IPS-20b (cell line): ENCODE measurements around the gene ASPG.

Experiments used
- H3K27ac ChIP-seq: one replicate; pipeline ENCODE4 v1.5.1; 2013; ENCODE audit warnings: low read length
- H3K27me3 ChIP-seq: 2 replicates; pipeline ENCODE4 v1.6.1; 2013; ENCODE audit warnings: mild to moderate bottlenecking, low read length, inconsistent platforms; ENCODE audit not compliant: insufficient read depth
- H3K36me3 ChIP-seq: 2 replicates; pipeline ENCODE4 v1.6.1; 2013; ENCODE audit warnings: low read depth, mild to moderate bottlenecking, inconsistent platforms, low read length, moderate library complexity; ENCODE audit not compliant: insufficient read depth
- H3K4me1 ChIP-seq: 2 replicates; pipeline ENCODE4 v1.6.1; 2013; ENCODE audit warnings: mild to moderate bottlenecking, control low read depth, inconsistent platforms, low read length, moderate library complexity; ENCODE audit not compliant: insufficient read depth
- H3K4me3 ChIP-seq: 2 replicates; pipeline ENCODE4 v1.5.1; 2013; ENCODE audit warnings: mild to moderate bottlenecking, low read length, inconsistent platforms
- H3K9ac ChIP-seq: 2 replicates; pipeline ENCODE4 v1.6.1; 2013; ENCODE audit warnings: low read depth, mild to moderate bottlenecking, inconsistent platforms, low read length, moderate library complexity
- H3K9me3 ChIP-seq: 2 replicates; pipeline ENCODE4 v1.6.1; 2013; ENCODE audit warnings: mild to moderate bottlenecking, low read depth, low read length, inconsistent platforms; ENCODE audit not compliant: insufficient read depth

Gene ASPG

DNA sequence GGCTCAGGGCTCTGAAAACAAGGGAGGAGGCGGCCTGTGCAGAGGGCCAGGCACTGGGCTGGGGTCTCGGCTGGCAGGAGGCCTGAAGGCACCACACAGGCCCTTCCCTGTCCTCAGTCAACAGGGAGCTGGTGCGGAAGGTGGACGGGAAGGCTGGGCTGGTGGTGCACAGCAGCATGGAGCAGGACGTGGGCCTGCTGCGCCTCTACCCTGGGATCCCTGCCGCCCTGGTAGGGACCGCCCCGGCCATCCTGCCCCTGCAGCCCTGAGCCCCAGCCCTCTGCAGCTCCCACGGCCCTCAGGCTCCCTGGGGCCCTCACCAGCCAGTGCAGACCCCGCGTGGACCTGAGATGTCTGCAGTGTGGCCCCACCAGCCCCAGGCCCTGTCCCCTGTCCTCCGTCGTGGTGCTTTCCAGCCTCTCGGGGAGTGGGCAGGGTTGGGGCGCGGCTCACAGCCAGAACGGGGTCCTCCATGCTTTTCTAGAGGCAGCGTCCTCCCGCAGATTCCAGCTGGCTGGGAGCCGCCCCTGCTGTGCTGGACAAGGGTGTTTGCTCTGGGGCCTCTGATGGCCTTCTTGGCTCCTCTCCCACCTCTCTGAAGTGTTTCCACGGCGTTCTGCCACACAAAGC is 18.1 kb downstream of the ASPG start:
- Histone ChIP-seq H3K9me3 (no peaks in the 10 kb centered on the region), H3K4me3 (no peak overlapping the region), H3K36me3 (no peaks in the 10 kb centered on the region), H3K4me1 (no peaks in the 10 kb centered on the region), H3K27ac (no peak overlapping the region), H3K27me3 (no peaks in the 10 kb centered on the region), H3K9ac (no peak overlapping the region)

DNA sequence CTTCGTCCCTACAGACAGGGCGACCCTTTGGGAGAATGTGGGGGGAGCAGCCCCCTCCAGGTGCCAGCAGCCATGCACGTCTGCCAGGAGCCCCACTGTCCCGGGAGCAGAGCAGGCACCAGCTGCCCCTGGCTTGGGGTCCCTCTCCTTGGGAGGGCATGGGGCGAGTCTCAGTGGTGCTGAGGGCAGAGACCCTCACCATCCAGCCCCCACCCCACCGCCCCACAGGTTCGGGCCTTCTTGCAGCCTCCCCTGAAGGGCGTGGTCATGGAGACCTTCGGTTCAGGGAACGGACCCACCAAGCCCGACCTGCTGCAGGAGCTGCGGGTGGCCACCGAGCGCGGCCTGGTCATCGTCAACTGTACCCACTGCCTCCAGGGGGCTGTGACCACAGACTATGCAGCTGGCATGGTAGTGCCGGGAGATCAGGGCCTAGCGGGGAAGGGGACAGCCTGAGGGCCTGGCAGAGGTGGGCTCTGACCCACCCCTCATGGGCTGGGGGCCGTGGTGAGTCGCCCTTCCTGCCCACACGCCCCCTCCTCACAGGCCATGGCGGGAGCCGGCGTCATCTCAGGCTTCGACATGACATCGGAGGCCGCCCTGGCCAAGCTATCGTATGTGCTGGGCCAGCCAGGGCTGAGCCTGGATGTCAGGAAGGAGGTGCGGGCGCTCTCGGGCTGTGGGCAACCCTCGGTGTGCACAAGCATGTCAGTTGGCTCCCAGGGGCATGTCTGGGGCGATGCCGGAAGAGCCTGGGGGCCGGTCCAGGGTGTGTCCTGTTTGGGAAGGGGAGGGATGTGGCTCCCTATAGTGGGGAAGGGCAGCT is 18.8 kb downstream of the ASPG start:
- H3K9ac ChIP-seq: no peak overlapping the region

DNA sequence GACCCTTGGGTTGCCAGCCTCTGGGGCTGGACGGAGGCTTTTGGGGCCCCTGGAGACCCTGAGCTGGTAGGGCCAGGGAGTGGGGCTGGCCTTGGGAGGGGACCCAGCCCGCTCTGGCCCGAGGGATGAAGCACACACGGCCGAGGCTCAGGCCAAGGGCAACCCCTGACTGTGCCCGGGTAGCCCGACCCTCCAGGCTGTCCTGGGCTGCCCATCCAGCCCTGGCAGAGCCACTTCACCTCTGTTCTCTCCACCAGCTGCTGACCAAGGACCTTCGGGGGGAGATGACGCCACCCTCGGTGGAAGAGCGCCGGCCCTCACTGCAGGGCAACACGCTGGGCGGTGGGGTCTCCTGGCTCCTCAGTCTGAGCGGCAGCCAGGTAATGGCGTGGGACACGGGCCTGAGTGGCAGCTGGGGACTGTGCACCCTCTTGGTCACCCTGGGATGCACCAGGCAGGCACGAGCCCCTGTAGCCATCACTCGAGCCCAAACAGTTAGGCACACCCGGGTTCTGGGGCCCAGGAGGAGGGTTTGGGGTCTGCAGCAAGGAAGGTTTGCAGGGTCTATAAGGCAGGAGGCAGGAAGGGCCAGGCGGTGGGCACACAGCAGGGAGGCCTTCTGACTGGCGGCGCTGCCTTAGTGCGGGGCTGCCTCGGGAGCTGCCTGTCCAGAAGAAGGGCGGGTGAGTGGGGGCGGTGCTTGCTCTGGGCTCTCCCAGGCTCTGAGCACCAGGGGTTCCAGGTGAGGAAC is 19.7 kb downstream of the ASPG start:
- Histone ChIP-seq H3K9ac (no peak overlapping the region), H3K27me3 (no peaks in the 10 kb centered on the region), H3K4me1 (no peaks in the 10 kb centered on the region), H3K27ac (no peak overlapping the region), H3K4me3 (no peak overlapping the region), H3K9me3 (no peaks in the 10 kb centered on the region), H3K36me3 (no peaks in the 10 kb centered on the region)

More for the DNA sequence above, 18.8 kb downstream of the ASPG start:
- no peak overlapping the region for H3K27ac ChIP-seq
- no peak overlapping the region for H3K4me3 ChIP-seq
- H3K27me3 ChIP-seq: no peaks in the 10 kb centered on the region
- no peaks in the 10 kb centered on the region for H3K36me3 ChIP-seq
- no peaks in the 10 kb centered on the region for H3K4me1 ChIP-seq
- H3K9me3 ChIP-seq: no peaks in the 10 kb centered on the region

DNA sequence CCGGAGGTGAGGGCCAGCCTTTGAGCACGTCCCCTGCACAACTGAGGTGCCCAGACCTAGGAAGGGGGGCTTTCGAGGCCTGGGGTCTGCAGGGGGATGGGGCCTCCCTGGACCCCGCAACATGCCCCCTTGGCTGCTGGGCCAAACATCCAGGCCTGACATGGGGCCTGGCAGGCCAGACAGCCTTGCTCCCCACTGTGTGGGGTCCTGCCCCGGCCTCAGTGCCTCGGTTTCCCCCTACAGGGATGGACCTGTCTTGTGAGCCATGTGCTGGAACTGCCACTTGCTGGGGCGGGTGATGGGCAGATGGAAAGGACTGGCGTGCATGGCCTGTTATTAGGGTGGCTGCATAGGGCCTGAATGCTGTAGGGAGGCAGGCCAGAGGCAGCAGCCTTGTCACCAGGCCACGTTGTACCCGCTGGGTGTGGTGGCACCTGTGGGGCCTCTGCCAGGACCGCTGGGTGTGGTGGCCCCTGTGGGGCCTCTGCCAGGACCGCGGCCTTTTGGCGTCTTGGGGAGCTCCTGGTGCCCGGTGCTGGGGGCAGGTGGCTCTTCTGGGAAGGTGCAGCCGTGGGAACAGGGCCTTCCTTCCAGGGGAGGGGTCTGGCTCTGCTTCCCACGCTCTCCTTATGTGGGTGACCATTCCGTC is 20.4 kb downstream of the ASPG start:
- no peak overlapping the region for H3K27ac ChIP-seq
- H3K27me3 ChIP-seq: no peaks in the 10 kb centered on the region
- H3K9ac ChIP-seq: no peak overlapping the region
- no peaks in the 10 kb centered on the region for H3K9me3 ChIP-seq
- no peaks in the 10 kb centered on the region for H3K36me3 ChIP-seq
- no peak overlapping the region for H3K4me3 ChIP-seq
- no peaks in the 10 kb centered on the region for H3K4me1 ChIP-seq

DNA sequence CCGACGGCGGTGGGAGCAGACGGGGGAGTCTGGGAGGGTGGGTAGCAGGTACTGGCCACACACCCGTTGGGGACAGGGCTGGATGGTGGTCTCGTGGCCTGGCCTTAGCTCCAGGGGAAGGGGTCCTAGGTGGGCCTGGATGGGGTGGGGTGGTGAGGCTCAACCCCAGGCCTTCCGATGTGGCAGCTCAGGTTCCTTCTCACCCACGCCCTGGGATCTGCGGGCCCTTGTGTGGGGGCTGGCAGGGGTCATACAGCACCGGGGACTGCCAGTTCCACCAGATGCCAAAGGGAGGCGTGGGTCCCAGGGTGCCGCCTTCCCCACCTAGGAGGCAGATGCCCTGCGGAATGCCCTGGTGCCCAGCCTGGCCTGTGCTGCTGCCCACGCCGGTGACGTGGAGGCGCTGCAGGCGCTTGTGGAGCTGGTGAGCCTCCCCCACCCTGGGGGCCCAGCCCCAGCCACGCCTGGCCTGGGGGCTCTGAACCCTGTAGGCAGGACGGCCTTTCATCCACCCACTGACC is 21.0 kb downstream of the ASPG start:
- Histone ChIP-seq H3K27me3 (no peaks in the 10 kb centered on the region), H3K9me3 (no peaks in the 10 kb centered on the region), H3K4me1 (no peaks in the 10 kb centered on the region), H3K36me3 (no peaks in the 10 kb centered on the region), H3K27ac (no peak overlapping the region), H3K4me3 (no peak overlapping the region), H3K9ac (no peak overlapping the region)

DNA sequence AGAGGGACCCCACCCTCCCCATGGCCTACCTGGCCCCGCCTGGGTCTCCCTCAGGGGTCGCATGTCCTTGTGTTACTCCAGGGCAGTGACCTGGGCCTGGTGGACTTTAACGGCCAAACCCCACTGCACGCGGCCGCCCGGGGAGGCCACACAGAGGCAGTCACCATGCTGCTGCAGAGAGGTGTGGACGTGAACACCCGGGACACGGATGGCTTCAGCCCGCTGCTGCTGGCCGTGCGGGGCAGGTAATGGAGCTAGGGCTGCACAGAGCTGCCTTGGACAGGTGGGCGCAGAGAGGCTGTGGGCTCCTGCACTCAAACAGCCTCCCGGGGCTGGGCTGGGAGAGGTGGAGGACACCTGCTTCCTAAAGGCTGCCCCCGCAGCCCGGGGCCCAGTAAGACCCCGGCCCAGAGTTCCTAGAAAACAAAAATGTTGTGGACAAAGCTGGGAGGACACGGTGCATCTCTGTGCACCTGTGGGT is 21.6 kb downstream of the ASPG start:
- Histone ChIP-seq H3K27me3 (no peaks in the 10 kb centered on the region), H3K9ac (no peak overlapping the region), H3K27ac (no peak overlapping the region), H3K4me3 (no peak overlapping the region), H3K4me1 (no peaks in the 10 kb centered on the region), H3K9me3 (no peaks in the 10 kb centered on the region), H3K36me3 (no peaks in the 10 kb centered on the region)

DNA sequence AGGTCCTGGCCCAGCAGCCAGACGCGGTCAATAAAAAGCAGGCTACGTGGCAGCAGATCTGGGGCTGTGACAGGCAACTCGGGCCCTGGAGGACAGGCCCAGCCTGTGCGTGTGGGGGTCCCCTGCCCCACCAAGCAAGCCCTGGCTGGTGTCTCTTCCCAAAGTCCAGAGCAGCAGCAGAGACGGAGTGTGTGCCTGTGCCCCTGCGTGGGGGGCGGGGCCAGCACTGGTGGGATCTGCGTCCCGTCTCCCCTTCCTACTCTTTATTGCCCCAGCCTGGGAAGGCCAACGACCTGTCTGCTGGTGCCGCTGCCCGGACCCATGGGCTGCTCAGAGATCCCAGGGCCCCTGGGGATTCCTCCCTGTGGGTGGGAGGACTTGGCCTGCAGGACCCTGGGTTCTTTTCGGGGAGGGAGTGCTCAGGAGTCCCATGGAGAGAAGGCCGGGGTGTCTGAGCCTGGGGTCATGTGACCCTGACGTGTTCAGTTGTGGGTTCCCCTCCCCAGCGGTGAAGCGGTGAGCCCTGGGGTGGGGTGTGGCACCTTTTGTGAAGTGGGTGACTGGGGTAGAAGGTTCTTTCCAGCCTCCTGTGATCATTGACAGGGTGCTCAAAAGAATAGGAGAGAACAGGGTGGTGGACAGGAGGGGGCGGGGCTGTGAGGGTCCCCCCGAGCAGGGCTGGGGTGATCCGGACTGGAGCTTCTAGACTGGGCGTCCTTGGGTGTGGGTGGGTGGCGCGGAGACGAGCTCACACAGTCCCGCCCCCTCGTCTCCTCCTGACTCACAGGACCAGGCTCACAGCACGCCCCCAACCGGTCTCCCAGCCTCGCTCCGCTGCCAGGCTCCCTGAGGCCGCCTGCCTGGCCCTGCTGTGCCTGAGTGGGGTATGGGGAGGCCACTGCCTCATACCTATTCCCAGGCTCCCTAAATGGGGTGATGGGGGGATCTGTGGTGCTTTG is 22.4 kb downstream of the ASPG start:
- no peak overlapping the region for H3K27ac ChIP-seq

DNA sequence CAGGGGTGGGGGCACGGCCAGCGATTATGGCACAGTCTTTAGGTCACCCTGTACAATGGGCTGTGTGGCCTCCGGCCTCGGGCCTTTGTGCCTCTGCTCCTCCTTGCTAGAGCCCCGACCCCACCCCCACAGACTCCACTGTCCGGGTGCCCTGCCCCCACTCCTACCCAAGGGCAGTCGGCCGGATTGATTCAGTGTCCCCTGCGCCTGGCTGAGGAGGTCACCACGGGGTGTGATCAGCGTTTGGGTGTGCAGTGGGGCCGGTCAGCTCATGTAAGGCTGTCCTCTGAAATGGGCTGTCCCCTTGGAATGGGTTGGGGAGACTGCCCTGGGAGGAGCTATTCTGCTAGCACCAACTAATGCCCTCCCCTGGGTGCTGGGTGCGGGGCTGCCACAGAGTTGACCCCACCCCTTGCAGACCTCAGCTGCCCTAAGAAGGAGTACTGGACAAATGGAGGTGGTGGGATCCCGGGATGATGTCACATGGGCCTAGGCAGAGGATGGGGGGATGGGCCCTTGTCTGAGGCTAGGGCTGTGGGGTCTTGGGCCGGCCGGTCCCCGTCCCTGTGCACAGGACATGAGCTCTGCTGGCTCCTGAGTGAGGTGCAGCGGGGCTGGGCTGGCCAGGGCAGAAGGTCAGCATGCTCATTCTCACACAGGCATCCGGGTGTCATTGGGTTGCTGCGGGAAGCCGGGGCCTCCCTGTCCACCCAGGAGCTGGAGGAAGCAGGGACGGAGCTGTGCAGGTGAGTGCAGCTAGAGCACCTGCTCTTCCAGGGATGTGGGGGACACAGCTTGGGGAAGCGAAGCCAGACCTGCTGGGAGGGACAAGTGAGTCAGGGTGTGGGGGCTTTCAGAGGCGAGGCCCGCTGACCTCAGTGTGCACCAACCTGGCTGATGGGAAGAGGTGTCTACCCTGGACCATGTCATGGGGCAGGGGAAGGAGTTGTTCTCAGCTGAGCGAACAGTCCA is 23.4 kb downstream of the ASPG start:
- Histone ChIP-seq H3K9me3 (no peaks in the 10 kb centered on the region), H3K4me3 (no peak overlapping the region), H3K4me1 (no peaks in the 10 kb centered on the region), H3K27me3 (no peaks in the 10 kb centered on the region), H3K36me3 (no peaks in the 10 kb centered on the region), H3K9ac (no peak overlapping the region), H3K27ac (no peak overlapping the region)

More for the DNA sequence above, 22.4 kb downstream of the ASPG start:
- Histone ChIP-seq H3K9me3 (no peaks in the 10 kb centered on the region), H3K27me3 (no peaks in the 10 kb centered on the region), H3K4me1 (no peaks in the 10 kb centered on the region), H3K36me3 (no peaks in the 10 kb centered on the region), H3K9ac (no peak overlapping the region), H3K4me3 (no peak overlapping the region)

DNA sequence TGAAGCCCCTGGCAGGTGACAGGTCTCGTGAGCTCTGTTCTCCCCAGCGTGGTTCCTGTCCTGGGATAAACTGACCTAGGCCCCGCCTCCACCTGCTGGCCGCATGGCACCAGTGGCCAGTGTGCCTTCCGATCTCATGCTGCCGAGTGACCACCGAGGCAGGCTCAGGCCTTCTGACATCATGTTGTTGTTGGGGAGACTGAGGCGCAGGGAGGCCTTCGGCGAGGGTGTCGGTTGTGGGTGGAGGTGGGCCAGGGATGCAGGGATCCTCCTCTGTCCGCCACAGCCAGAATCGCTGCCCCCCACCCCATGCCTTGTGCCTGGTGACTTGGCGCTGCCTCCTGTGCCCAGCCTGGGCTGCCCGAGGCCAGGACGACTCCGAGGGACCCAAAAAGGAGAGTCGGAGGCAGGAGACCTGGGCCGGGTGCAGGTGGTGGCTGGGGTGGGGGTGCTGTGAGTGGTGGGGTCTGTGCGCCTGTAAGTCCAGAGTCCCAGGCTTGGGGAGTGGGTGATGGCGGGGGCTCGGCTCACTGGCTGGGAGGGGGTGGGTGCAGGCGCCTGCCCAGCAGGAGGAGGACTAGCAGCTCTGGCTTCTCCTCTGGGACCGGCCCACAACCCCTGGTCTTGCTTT is 24.3 kb downstream of the ASPG start:
- no peak overlapping the region for H3K27ac ChIP-seq
- H3K36me3 ChIP-seq: no peaks in the 10 kb centered on the region
- no peaks in the 10 kb centered on the region for H3K4me1 ChIP-seq
- no peak overlapping the region for H3K4me3 ChIP-seq
- no peaks in the 10 kb centered on the region for H3K9me3 ChIP-seq
- no peak overlapping the region for H3K9ac ChIP-seq
- peaks cover 7% of the 10 kb centered on the region for H3K27me3 ChIP-seq
